Endothelial cell of coronary artery (primary cell): ENCODE measurements around the gene CUL3. TPM values are rescaled to one million over a fixed set of nuclear protein-coding genes. Genes with fewer than 3 reads are reported as not detected.

Experiments used
- total RNA-seq: library from RNA; depleted of rRNA; stranded (reverse); fragments of >200 nt; gene quantifications from 2 replicates; pipeline ENCODE4 v1.2.3, GENCODE V29; 2014

Gene CUL3
- 56.7 and 73.3 TPM in 2 replicates for total RNA-seq

GRCh38 chr2:224585211-224586088 lies at the start of gene CUL3:
TSS of gene CUL3 (minus strand) at chr2:224585363. CDS start at chr2:224585009, 354 bp downstream.

Other genes with a start within 250 kb of the CUL3 start
- gene FAM124B, start 183.3 kb downstream of the CUL3 start, total RNA-seq: 79.2 and 130 TPM in 2 replicates
- not detected in 2 replicates for gene CCDC195, start 131.0 kb upstream of the CUL3 start, total RNA-seq